ENCODE measurements around the gene SCN4B. TPM values are rescaled to one million over a fixed set of nuclear protein-coding genes. Genes with fewer than 3 reads are reported as not detected.

SCN4B gene, protein sequence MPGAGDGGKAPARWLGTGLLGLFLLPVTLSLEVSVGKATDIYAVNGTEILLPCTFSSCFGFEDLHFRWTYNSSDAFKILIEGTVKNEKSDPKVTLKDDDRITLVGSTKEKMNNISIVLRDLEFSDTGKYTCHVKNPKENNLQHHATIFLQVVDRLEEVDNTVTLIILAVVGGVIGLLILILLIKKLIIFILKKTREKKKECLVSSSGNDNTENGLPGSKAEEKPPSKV
- not detected in 2 replicates for total RNA-seq (2014; rRNA removed; shearing (Covaris generic); ENCODE audit: low replicate concordance)

DNA sequence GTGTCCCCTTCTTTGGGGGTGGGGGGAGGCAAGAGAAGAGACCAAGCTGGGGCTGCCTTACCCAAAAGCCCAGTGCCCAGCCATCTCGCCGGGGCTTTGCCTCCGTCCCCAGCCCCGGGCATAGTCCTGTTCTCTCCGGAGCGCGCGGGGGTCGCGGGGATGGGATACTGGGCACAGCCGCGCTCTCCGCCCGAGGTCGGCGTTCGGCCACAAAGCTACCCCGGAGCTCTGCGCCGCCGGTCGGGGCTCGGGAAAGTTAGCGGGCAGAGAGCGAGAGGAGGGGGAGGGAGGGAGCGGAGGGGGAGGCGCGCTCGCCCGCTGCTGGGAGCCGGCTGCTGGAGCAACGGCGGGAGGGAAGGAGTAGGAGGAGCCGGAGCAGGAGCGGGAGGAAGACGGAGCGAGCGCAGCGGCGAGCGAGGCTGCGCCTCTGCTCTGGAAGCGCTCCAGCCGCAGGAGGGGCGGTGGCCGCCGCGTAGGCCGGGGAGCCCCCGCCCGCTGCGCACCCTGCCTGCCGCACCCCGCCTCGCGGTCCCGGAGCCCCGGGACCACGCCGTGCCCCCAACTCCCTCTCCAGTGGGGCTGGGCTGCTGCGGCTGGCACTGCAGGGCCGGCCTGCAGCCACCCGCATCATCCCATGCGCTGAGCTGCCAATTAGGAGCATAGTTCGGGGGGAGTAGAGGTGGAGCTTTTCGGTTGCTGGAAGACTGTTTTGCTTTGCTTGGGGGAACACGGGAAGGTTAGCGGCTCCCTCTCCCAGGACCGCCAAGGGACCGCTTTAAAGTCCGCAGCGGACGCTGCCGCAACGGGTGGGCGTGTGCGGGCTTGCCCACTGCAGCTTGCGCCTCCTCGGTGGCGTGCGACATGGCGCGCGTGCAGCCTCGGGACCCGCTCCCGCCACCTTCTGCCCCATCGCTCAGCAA is at the start of gene SCN4B:
Gene SCN4B, minus strand, starts transcription at position 272 of the 920 bp plus-strand sequence. Its CDS starts 150 bp downstream, at position 122.
- H3K4me1 ChIP-seq (ENCODE audit: low read length) = peaks cover 8% of the 10 kb centered on the region
- H4K20me1 ChIP-seq (ENCODE audit: insufficient read depth, low read depth, low read length) = no peaks in the 10 kb centered on the region
- no peaks in the 10 kb centered on the region for H3K79me2 ChIP-seq (ENCODE audit: low read length)
- no peak for DNase-seq
- H3K9ac ChIP-seq (ENCODE audit: low read length) = no peak within 1 kb of the TSS
- H2AFZ ChIP-seq (ENCODE audit: low read length) = no peak within 1 kb of the TSS
- H3K9me2 ChIP-seq (replicated peaks; ENCODE audit: insufficient read depth, low read length) = no peaks in the 10 kb centered on the region
- H3K9me3 ChIP-seq (ENCODE audit: low read length) = no peaks in the 10 kb centered on the region
- no peak within 1 kb of the TSS for H3K27ac ChIP-seq (ENCODE audit: low read length)
- no peak within 1 kb of the TSS for H3K4me2 ChIP-seq (ENCODE audit: low read depth, low read length, poor library complexity, severe bottlenecking)
- no peaks in the 10 kb centered on the region for H3K36me3 ChIP-seq (ENCODE audit: insufficient read depth, low read length)
- no peak within 1 kb of the TSS for H3K4me3 ChIP-seq (ENCODE audit: low read length)
- no peaks in the 10 kb centered on the region for H3K27me3 ChIP-seq (ENCODE audit: low read length)

DNA sequence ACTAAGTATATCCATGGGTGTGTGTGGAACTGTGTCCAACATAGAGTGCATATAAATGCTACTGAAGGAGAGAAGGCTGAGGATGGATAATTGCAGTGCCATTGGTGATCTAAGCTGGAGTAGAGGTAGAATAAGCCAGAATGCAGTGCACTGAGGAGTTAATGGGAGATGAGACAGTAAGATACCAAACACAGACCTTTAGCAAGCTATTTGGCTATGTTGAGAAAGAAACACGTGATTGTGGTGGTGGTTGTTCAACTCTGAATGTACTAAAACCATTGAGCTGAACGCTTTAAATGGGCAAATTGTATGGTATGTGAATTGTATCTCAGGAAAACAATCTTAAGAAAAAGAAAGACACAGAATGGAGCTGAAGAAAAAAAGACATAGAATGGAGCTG is 49.3 kb upstream of the SCN4B start:
- Histone ChIP-seq H2AFZ (ENCODE audit: low read length) (no peak overlapping the region), H3K4me3 (ENCODE audit: low read length) (no peak overlapping the region), H3K27me3 (ENCODE audit: low read length) (no peaks in the 10 kb centered on the region), H3K9me3 (ENCODE audit: low read length) (no peaks in the 10 kb centered on the region), H3K36me3 (ENCODE audit: insufficient read depth, low read length) (no peaks in the 10 kb centered on the region), H4K20me1 (ENCODE audit: insufficient read depth, low read depth, low read length) (no peaks in the 10 kb centered on the region), H3K4me2 (ENCODE audit: low read depth, low read length, poor library complexity, severe bottlenecking) (no peak overlapping the region), H3K4me1 (ENCODE audit: low read length) (peaks cover 33% of the 10 kb centered on the region), H3K9me2 (replicated peaks; ENCODE audit: insufficient read depth, low read length) (no peaks in the 10 kb centered on the region), H3K27ac (ENCODE audit: low read length) (no peak overlapping the region), H3K79me2 (ENCODE audit: low read length) (no peaks in the 10 kb centered on the region), H3K9ac (ENCODE audit: low read length) (no peak overlapping the region)
- DNase-seq = no peak

GRCh38 chr11:118200901-118201680 is 48.5 kb upstream of the SCN4B start:
- no peaks in the 10 kb centered on the region for H3K9me2 ChIP-seq (replicated peaks; ENCODE audit: insufficient read depth, low read length)
- H3K4me1 ChIP-seq (ENCODE audit: low read length) = peaks cover 24% of the 10 kb centered on the region
- DNase-seq = no peak
- no peaks in the 10 kb centered on the region for H4K20me1 ChIP-seq (ENCODE audit: insufficient read depth, low read depth, low read length)
- no peak overlapping the region for H2AFZ ChIP-seq (ENCODE audit: low read length)
- no peaks in the 10 kb centered on the region for H3K36me3 ChIP-seq (ENCODE audit: insufficient read depth, low read length)
- H3K4me3 ChIP-seq (ENCODE audit: low read length) = no peak overlapping the region
- no peak overlapping the region for H3K9ac ChIP-seq (ENCODE audit: low read length)
- no peak overlapping the region for H3K4me2 ChIP-seq (ENCODE audit: low read depth, low read length, poor library complexity, severe bottlenecking)
- no peaks in the 10 kb centered on the region for H3K27me3 ChIP-seq (ENCODE audit: low read length)
- H3K79me2 ChIP-seq (ENCODE audit: low read length) = no peaks in the 10 kb centered on the region
- H3K27ac ChIP-seq (ENCODE audit: low read length) = no peak overlapping the region
- no peaks in the 10 kb centered on the region for H3K9me3 ChIP-seq (ENCODE audit: low read length)

DNA sequence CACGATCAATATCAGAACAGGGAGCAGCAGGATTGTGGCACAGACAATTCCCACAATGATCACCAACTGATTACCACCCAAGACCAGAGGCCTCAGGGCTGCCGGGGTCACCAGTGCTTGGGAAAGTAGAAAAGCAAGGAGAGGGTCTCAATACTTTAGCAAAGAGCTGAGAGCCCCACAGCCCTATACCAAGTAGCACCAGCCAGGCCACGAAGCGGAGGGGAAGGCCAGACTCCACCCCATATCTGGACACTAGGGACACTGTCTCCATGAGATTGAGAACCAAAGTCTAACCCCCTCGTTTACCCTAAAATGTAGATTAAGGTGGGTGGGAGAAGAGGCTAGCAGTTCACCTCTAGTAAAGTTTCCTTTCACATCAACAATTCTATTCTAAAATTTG is 47.9 kb upstream of the SCN4B start:
- H3K9me2 ChIP-seq (replicated peaks; ENCODE audit: insufficient read depth, low read length) = no peaks in the 10 kb centered on the region
- no peaks in the 10 kb centered on the region for H4K20me1 ChIP-seq (ENCODE audit: insufficient read depth, low read depth, low read length)
- H3K79me2 ChIP-seq (ENCODE audit: low read length) = no peaks in the 10 kb centered on the region
- H3K27me3 ChIP-seq (ENCODE audit: low read length) = no peaks in the 10 kb centered on the region
- H3K4me1 ChIP-seq (ENCODE audit: low read length) = peaks cover 23% of the 10 kb centered on the region
- H2AFZ ChIP-seq (ENCODE audit: low read length) = no peak overlapping the region
- H3K27ac ChIP-seq (ENCODE audit: low read length) = no peak overlapping the region
- no peak for DNase-seq
- no peak overlapping the region for H3K4me2 ChIP-seq (ENCODE audit: low read depth, low read length, poor library complexity, severe bottlenecking)
- no peaks in the 10 kb centered on the region for H3K36me3 ChIP-seq (ENCODE audit: insufficient read depth, low read length)
- H3K9ac ChIP-seq (ENCODE audit: low read length) = no peak overlapping the region
- H3K9me3 ChIP-seq (ENCODE audit: low read length) = no peaks in the 10 kb centered on the region
- no peak overlapping the region for H3K4me3 ChIP-seq (ENCODE audit: low read length)

DNA sequence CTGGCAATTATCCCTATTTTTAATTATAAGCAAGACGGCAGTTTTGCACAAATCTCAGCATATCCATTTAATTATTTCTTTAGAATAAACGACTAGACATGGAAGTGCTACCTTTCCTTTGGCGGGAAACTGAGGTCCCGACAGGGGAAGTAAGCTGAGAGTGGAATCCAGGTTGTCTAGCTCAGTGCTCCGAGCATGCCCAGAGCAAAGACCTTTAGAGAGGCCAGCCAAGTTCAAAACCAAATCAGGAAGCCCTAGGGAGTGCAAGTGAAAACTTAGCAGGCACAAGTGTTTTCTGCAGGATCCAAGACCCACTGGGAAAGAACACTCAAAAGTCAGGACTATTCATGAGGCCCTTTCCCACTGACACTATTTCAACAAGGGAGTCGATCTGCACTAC is 46.5 kb upstream of the SCN4B start:
- peaks cover 23% of the 10 kb centered on the region for H3K4me1 ChIP-seq (ENCODE audit: low read length)

GRCh38 chr11:118198370-118198769 is 45.7 kb upstream of the SCN4B start:
- Histone ChIP-seq H3K79me2 (ENCODE audit: low read length) (no peaks in the 10 kb centered on the region), H3K36me3 (ENCODE audit: insufficient read depth, low read length) (no peaks in the 10 kb centered on the region), H3K4me3 (ENCODE audit: low read length) (no peak overlapping the region), H4K20me1 (ENCODE audit: insufficient read depth, low read depth, low read length) (no peaks in the 10 kb centered on the region), H3K9ac (ENCODE audit: low read length) (no peak overlapping the region), H3K4me2 (ENCODE audit: low read depth, low read length, poor library complexity, severe bottlenecking) (peak overlapping the region; percentile 54), H3K9me2 (replicated peaks; ENCODE audit: insufficient read depth, low read length) (no peaks in the 10 kb centered on the region), H2AFZ (ENCODE audit: low read length) (peak overlapping the region; percentile 12; the same call in 1 of the 2 replicates), H3K27ac (ENCODE audit: low read length) (peak overlapping the region; percentile 61; the same call in 1 of the 2 replicates), H3K9me3 (ENCODE audit: low read length) (no peaks in the 10 kb centered on the region), H3K4me1 (ENCODE audit: low read length) (peaks cover 23% of the 10 kb centered on the region), H3K27me3 (ENCODE audit: low read length) (no peaks in the 10 kb centered on the region)
- peak; percentile 88 for DNase-seq

More for the DNA sequence above, 46.5 kb upstream of the SCN4B start:
- Histone ChIP-seq H3K79me2 (ENCODE audit: low read length) (no peaks in the 10 kb centered on the region), H4K20me1 (ENCODE audit: insufficient read depth, low read depth, low read length) (no peaks in the 10 kb centered on the region), H3K27ac (ENCODE audit: low read length) (peak overlapping the region; percentile 61; the same call in 1 of the 2 replicates), H2AFZ (ENCODE audit: low read length) (no peak overlapping the region), H3K9me3 (ENCODE audit: low read length) (no peaks in the 10 kb centered on the region), H3K9ac (ENCODE audit: low read length) (no peak overlapping the region), H3K36me3 (ENCODE audit: insufficient read depth, low read length) (no peaks in the 10 kb centered on the region), H3K27me3 (ENCODE audit: low read length) (no peaks in the 10 kb centered on the region), H3K4me2 (ENCODE audit: low read depth, low read length, poor library complexity, severe bottlenecking) (no peak overlapping the region), H3K9me2 (replicated peaks; ENCODE audit: insufficient read depth, low read length) (no peaks in the 10 kb centered on the region), H3K4me3 (ENCODE audit: low read length) (no peak overlapping the region)
- DNase-seq = no peak

DNA sequence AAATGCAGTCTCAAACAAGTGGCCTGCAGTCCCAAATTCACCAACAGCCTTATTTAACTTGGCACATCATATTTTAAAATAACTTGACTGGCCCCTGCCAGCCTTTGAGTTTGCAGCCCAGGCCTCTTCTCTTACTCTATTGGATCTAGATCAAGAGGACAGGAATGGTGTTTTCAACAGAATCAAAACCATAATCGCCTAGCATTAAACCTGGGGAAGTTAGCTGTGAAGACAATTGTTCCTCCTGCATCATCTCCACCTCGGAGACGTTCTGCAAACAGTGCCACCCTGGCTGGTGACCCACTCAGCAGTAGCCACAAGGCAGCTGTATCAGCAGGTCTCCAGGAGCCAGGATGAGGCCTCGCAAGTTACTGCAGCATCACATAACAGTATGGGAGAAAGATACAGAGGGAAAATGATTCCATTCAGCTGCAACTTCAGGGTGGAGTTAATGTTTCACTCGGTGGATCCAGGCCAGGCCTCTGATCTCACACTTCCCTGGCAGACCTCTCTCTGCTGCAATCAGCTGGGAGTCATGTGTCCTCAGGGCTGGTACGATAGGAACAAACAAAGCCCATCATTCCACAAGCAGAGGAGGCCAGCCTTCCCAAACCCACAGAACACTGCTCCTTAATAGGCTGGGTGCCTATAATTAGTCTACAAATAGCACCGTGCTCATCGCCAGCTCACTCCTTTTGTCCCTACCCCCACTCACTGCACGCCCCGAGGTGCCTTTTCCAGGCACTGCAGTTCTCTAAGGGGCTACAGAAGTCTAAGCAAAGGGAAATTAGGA is 42.4 kb upstream of the SCN4B start:
- H3K4me2 ChIP-seq (ENCODE audit: low read depth, low read length, poor library complexity, severe bottlenecking) = no peak overlapping the region
- H4K20me1 ChIP-seq (ENCODE audit: insufficient read depth, low read depth, low read length) = no peaks in the 10 kb centered on the region
- H3K27ac ChIP-seq (ENCODE audit: low read length) = no peak overlapping the region
- H3K27me3 ChIP-seq (ENCODE audit: low read length) = no peaks in the 10 kb centered on the region
- no peak overlapping the region for H3K9ac ChIP-seq (ENCODE audit: low read length)
- no peak overlapping the region for H3K4me3 ChIP-seq (ENCODE audit: low read length)
- H3K79me2 ChIP-seq (ENCODE audit: low read length) = no peaks in the 10 kb centered on the region
- no peak for DNase-seq
- H3K9me3 ChIP-seq (ENCODE audit: low read length) = no peaks in the 10 kb centered on the region
- no peaks in the 10 kb centered on the region for H3K9me2 ChIP-seq (replicated peaks; ENCODE audit: insufficient read depth, low read length)
- H3K36me3 ChIP-seq (ENCODE audit: insufficient read depth, low read length) = no peaks in the 10 kb centered on the region
- H2AFZ ChIP-seq (ENCODE audit: low read length) = no peak overlapping the region
- H3K4me1 ChIP-seq (ENCODE audit: low read length) = peaks cover 20% of the 10 kb centered on the region

All from Karpas-422 (cell line).